CD4-positive, alpha-beta T cell treated with Interleukin-21 for 1 hour (primary cell): ENCODE results near the gene DLL4.
A peak's percentile ranks its signal among the peaks of the same experiment; 100 is the strongest.
"Not testable (repeated sequence)": the region's sequence is repeated elsewhere in the genome, so short reads cannot be mapped to it uniquely, and the experiment has no call there.

Experiments
- DNase-seq: peaks from one replicate; pipeline ENCODE4 v3.0.0-alpha.2; 2020

Gene DLL4

GRCh38 chr15:40943764-40944365 is 14.7 kb downstream of the DLL4 start:
- DNase-seq: no peak

DNA sequence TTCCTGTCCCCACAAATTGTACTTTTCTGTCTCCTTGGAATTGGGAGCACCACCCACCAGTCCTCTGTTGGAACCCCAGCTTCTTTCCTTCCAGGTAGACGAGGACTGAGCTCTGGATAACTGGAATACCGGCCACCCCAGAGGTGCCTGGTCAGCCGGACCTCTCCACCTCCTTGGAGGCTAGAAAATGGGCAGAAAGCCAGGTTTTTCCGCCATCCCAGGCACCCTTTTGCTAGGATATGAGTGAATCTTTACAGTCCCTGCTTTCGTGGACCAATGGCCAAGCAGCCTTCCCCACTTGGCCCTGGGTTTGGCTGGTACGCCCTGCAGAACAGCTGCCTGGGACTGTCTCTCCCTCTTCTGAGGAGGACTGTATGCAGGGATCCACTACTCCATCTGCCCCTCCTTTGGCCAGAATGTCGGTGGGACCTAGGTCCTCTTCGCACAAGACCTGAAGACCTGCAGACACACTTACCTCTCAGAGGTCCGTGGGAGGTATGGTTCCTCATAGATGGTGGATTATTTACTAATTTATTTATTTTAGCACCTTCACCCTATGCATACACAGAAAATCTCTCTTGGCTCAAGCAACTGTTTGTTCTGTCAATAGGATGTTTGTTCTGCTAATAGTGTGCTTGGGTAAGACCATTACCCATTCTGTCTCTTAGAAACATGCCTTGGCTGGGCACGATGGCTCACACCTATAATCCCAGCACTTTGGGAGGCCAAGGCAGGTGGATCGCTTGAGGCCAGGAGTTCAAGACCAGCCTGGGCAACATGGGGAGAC is 15.6 kb downstream of the DLL4 start:
- DNase-seq: no peak

- DNase-seq: no peak
Observed at GRCh38 chr15:40948706-40949473, 19.8 kb downstream of the DLL4 start.

- no peak for DNase-seq
Observed at GRCh38 chr15:40949756-40950207, 20.6 kb downstream of the DLL4 start.

DNA sequence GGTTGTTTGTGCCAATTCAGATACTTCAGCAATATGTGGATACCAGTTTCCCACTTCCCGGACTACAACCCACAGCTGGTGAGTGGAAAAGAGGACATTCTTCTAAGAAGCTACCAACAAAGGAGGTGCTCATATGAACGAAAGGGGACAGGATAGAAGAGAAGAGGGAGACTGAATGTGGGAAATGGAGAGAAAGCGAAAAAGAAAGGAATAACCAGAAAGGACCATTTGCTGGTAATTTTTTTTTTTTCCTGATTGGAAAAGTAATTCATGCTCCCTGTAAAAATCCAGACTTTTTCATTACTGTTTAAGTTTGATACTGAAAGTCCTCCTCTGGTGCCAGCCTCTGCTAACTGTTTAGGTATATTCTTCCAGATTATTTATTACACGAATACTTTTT is 22.6 kb downstream of the DLL4 start:
- DNase-seq: no peak

DNA sequence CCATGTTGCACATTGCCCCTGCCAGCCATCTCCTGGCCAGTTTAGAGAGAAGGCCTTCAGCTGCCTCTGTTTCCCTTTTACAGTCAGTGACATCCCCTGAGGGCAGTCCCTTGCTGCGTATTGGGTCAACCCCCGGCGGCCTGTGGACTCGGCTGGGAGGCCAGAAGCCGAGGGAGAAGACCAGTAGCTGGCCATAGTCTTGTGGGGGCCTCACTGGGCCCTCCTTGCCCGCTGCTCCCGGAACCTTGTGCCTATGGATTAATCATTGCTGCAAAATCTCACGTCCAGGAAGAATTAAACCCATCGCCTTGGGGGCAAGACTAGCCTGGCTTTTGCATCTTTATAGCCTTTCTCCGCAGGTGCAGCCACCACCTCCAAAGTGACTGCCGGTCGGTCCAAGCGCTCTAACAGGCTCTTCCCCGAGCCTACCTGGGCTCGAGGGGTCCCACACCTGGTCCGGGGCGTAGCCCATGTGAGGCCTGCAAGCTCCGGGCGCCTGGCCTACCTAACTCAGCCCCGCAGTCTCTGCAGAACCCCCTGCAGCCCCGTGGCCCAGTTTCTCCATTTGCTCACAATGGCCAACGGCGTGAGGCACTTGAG is 23.3 kb downstream of the DLL4 start:
- no peak for DNase-seq

DNA sequence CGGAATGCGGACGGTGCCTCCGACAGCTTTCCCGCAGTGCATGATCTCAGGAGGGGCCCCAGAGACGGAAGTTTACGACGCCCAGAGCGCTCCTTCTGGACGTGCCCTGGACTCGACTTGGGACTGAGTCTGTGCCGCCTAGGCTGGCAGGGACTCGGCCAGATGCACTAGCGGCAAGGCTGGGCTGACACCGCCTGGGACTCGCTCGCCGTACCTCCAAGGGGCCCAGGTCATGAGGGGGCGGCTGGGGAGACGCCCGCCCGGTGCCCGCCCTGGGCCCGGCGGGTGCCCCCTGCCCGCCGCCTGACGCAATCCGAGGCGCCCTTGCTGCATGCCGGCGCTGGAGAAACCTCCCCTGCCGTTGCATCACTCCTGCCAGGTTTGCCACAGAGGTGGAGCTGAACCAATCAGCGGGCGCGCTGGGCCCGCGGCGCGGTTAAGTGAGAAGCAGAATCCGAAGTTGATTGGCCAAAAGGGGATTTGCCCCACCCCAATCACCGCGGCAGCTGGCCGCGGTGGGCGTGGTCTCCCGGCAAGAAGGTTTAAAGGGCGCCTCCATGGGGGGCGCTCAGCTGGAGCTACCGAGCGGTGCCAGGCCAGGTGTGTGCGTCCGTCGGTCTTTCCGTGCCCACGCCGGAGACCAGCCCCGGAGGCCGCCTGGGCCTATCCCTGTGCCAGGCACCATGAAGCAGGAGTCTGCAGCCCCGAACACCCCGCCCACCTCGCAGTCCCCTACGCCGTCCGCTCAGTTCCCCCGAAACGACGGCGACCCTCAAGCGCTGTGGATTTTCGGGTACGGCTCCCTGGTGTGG is 24.0 kb downstream of the DLL4 start, which contains the start of gene CHAC1:
CHAC1 (plus strand) TSS at position 571 of the 812 bp plus-strand sequence; CDS start at position 684, 113 bp downstream.
- peak; percentile 97 for DNase-seq

DNA sequence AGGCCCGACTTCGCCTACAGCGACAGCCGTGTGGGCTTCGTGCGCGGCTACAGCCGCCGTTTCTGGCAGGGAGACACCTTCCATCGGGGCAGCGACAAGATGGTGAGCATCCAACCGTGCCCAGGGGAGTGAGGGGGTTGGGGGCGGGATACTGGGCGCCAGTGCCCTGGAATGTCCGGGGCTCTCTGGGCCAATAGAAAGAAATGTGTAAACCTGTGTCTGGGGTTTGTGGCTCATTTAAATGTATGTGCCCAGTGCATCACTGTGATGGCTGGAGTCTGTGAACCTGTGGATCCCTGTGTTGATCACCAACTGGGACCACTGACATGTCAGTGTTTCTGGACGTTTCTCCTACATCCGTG is 24.6 kb downstream of the DLL4 start:
- no peak for DNase-seq

GRCh38 chr15:40954158-40954848 is 25.2 kb downstream of the DLL4 start:
- DNase-seq: not testable (repeated sequence)

- DNase-seq: no peak
Observed at GRCh38 chr15:40955141-40955903, 26.2 kb downstream of the DLL4 start.

GRCh38 chr15:40955930-40956540 is 26.9 kb downstream of the DLL4 start:
- DNase-seq: no peak

- DNase-seq: no peak
Observed at GRCh38 chr15:40956541-40956982, 27.4 kb downstream of the DLL4 start.

GRCh38 chr15:40957041-40957555 is 28.0 kb downstream of the DLL4 start:
- no peak for DNase-seq

DNA sequence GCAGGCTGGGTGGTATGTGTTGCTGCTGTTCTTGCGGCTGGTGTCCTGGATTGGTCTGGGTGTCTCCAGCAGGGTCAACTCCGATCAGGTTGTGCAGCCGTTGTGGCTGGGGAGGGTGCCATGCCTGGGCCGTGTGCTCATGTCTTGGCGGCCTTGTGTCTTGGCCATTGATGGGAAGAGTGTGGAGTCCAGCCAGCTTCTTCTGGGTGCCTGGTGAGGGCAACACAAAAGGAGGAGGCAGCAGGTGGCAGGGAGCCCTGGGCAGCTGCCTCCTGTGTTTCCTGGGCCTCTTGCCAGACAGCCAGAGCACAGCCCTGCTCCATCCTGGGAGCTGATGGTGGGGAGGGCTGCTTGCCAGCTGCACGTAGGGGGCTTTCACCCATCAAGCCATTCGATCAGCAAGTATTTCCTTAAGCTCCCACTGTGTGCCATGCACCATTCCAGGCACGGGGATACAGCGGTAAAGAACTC is 28.5 kb downstream of the DLL4 start:
- no peak for DNase-seq

DNA sequence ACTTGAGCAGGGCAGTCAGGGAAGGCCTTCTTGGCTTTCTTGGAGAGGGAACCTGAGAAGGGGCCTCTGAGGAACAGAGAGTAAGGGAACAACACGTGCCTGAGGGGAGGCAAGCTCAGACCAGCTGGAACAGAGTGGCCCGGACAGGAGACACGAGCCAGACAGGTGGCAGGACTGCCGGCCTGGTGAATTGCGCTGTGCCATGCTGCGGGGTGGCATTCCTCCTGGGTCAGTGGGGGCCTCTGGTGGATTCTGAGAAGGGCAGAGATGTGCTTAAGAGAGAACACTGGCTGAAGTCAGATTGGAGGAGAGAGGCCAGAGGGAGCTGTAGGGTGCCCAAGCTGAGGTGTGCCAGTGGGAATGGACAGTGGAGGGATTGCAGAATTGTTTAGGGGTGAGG is 29.0 kb downstream of the DLL4 start:
- DNase-seq: no peak

DNA sequence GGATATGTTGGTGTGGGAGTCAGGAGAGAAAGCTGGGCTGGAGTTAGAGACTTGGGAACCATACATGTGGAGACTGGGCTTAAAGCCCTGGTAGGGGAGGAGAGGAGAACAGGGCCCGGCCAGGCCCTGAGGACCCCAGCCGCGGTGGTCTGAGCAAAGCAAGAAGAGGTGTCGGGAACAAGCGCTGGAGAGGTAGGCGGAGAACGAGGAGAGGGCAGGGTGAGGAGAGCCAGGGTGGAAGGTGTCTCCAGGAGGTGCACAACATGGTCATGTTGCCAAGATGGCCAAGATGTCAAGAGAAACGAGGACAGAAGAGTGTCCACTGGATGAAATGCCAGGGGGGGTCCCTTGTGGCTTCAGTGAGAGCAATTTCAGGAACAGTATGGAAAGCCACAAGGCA is 29.6 kb downstream of the DLL4 start:
- DNase-seq: no peak

DNA sequence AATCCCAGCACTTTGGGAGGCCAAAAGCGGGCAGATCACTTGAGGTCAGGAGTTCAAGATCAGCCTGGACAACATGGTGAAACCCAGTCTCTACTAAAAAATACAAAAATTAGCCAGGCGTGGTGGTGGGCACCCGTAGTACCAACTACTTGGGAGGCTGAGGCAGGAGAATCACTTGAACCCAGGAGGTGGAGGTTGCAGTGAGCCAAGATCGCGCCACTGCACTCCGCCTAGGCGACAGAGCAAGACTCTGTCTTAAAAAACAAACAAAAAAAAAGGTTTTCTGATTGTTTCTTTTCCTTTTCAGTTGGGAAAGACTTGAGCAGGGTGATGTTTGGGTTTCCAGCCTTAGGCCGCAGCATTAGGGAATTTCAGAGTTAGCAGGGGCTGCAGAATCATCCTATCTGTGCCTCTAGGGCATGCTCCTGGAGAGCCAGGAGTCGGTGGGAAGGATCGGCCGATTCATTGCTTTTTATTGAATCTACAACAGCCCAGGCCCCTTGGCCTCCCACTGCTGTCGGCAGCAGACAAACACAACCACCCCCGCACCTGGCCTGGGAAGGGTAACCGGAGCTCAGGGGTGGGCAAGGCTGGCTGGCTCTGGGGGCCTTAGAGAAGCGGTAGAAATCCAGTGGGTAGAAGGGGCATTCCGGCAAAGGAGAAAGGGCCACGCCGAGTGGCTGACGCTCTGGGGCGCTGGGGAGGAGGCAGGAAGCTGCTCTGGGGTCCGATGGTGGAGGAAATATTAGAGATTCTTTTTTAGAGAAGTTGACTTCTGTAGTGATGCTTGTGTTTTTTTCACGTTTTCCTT is 30.4 kb downstream of the DLL4 start:
- no peak for DNase-seq

DNA sequence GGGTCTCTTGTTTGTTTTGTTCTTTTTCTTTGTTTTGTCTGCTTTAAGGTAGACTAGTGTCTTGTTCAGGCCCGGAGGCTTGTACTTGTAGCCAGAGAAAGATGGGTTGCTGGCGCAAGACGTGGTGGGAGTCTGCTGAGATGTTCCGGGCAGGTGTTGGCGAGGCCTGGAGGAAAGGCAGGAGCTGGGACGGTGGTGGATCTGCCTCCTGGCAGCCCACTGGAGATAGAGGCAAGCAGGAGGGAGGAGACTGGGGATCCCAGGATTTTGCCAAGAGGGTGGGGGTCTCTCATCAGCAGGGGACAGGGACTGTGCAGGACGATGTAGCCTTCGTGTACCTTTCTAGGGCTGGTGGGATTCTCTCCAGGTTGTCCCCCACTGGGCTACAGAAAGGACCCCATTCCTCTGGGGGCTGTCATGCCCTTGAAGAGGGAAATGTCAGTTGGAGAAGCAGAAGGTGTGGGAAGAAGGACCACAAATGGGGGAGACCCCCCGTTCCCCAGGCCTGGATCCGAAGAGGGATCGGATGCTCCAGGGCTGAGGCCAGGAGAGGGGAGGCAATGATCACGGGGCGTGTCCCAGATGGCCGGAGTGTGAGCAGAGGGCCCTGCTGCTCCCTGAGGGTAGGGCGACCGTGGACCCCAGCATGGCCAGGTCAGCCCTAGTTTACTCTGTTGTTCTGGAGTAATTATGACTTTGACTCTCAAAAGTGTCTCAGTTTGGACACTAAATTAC is 31.2 kb downstream of the DLL4 start:
- no peak for DNase-seq
